GM23338 (cell line): ENCODE results near the gene C13orf46.

Experiments
- EZH2 ChIP-seq: fragments of 200-600 bp; sonication (generic); IDR thresholded peaks from one replicate; pipeline ENCODE4 v1.8.0; 2017; ENCODE audit warnings: antibody characterized with exemption, mild to moderate bottlenecking, low read depth; ENCODE audit not compliant: unreplicated experiment
- EZH2phosphoT487 ChIP-seq: fragments of 200-600 bp; sonication (generic); IDR thresholded peaks from one replicate; pipeline ENCODE4 v1.8.1; 2018; ENCODE audit warnings: antibody characterized with exemption; ENCODE audit not compliant: unreplicated experiment
- JUNB ChIP-seq: IDR thresholded peaks from one replicate; pipeline ENCODE4 v1.6.1; 2016; ENCODE audit warnings: antibody characterized with exemption; ENCODE audit not compliant: unreplicated experiment
- POLR2AphosphoS5 ChIP-seq: IDR thresholded peaks from 2 replicates; pipeline ENCODE4 v1.6.1; 2016; ENCODE audit warnings: antibody characterized with exemption, low read depth
- TF ChIP-seq, protein P1 (sequence below), 2 experiments: fragments of 200-600 bp in 1 of 2; sonication (generic) in 1 of 2; conservative IDR thresholded peaks; 2 replicates each; pipeline versions ENCODE4 v1.5.1 to v1.6.1; 2016 to 2017; ENCODE audit warnings: antibody characterized with exemption in 2 of 2, low read depth in 2 of 2, mild to moderate bottlenecking in 2 of 2, moderate library complexity in 1 of 2
- TF ChIP-seq, protein P2 (sequence below): IDR thresholded peaks from 2 replicates; pipeline ENCODE4 v1.6.1; 2016; ENCODE audit warnings: antibody characterized with exemption
- TF ChIP-seq, protein P3 (sequence below): IDR thresholded peaks from one replicate; pipeline ENCODE4 v1.6.1; 2018; ENCODE audit warnings: antibody characterized with exemption; ENCODE audit not compliant: unreplicated experiment

DNA sequence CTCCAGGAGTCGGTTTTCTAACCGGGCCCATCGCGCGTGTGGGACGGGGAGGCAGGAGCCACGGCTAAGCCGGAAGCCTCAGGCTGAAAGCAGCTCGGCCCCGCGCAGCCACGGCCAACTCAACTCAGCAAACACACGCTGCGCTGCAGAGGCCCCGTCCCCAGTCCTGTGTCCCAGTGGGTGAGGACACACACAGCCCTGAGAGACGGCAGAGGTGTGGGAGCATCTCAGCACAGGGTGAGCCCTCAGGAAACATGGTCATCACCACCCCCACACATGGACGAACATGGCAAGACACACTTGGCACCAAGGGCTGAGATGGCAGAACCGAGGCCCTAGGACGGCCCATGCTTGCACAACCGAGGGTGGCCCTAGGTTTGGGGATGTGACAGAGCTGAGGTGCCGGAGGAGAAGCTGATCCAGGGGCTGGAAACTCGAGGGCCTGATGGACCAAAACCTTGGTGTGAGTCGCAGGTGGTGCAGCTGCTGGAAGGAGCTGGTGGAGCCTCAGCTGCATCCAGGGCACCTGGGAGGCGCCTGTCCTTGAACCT, 29.0 kb upstream of the C13orf46 start:
- TF ChIP-seq, protein P1, sequence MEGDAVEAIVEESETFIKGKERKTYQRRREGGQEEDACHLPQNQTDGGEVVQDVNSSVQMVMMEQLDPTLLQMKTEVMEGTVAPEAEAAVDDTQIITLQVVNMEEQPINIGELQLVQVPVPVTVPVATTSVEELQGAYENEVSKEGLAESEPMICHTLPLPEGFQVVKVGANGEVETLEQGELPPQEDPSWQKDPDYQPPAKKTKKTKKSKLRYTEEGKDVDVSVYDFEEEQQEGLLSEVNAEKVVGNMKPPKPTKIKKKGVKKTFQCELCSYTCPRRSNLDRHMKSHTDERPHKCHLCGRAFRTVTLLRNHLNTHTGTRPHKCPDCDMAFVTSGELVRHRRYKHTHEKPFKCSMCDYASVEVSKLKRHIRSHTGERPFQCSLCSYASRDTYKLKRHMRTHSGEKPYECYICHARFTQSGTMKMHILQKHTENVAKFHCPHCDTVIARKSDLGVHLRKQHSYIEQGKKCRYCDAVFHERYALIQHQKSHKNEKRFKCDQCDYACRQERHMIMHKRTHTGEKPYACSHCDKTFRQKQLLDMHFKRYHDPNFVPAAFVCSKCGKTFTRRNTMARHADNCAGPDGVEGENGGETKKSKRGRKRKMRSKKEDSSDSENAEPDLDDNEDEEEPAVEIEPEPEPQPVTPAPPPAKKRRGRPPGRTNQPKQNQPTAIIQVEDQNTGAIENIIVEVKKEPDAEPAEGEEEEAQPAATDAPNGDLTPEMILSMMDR (conservative IDR thresholded peaks at IDR 0.05; ENCODE audit: low read depth in 2 of 2), result no peak
- TF ChIP-seq POLR2AphosphoS5 (no peak), EZH2phosphoT487 (no peak), EZH2 (no peak), JUNB (no peak)
- TF ChIP-seq, protein P2, sequence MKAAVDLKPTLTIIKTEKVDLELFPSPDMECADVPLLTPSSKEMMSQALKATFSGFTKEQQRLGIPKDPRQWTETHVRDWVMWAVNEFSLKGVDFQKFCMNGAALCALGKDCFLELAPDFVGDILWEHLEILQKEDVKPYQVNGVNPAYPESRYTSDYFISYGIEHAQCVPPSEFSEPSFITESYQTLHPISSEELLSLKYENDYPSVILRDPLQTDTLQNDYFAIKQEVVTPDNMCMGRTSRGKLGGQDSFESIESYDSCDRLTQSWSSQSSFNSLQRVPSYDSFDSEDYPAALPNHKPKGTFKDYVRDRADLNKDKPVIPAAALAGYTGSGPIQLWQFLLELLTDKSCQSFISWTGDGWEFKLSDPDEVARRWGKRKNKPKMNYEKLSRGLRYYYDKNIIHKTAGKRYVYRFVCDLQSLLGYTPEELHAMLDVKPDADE, result no peak
- TF ChIP-seq, protein P3, sequence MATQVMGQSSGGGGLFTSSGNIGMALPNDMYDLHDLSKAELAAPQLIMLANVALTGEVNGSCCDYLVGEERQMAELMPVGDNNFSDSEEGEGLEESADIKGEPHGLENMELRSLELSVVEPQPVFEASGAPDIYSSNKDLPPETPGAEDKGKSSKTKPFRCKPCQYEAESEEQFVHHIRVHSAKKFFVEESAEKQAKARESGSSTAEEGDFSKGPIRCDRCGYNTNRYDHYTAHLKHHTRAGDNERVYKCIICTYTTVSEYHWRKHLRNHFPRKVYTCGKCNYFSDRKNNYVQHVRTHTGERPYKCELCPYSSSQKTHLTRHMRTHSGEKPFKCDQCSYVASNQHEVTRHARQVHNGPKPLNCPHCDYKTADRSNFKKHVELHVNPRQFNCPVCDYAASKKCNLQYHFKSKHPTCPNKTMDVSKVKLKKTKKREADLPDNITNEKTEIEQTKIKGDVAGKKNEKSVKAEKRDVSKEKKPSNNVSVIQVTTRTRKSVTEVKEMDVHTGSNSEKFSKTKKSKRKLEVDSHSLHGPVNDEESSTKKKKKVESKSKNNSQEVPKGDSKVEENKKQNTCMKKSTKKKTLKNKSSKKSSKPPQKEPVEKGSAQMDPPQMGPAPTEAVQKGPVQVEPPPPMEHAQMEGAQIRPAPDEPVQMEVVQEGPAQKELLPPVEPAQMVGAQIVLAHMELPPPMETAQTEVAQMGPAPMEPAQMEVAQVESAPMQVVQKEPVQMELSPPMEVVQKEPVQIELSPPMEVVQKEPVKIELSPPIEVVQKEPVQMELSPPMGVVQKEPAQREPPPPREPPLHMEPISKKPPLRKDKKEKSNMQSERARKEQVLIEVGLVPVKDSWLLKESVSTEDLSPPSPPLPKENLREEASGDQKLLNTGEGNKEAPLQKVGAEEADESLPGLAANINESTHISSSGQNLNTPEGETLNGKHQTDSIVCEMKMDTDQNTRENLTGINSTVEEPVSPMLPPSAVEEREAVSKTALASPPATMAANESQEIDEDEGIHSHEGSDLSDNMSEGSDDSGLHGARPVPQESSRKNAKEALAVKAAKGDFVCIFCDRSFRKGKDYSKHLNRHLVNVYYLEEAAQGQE, result no peak
